Thyroid gland (tissue), 4 donors: ENCODE results near the gene FKBP7.

ENCODE experiments used
- CTCF ChIP-seq, 6 experiments: fragments of 200-600 bp in 3 of 6; fragments of 450-650 bp in 3 of 6; sonication (generic) in 3 of 6; IDR thresholded peaks; one replicate each; pipeline ENCODE4 v1.5.1; 2016 to 2019; ENCODE audit warnings: antibody characterized with exemption in 6 of 6, mild to moderate bottlenecking in 2 of 6, inconsistent platforms in 1 of 6, moderate library complexity in 1 of 6
- POLR2A ChIP-seq, 2 donors: fragments of 450-650 bp; IDR thresholded peaks; one replicate each; pipeline ENCODE4 v1.6.1; 2017; ENCODE audit warnings: antibody characterized with exemption in 2 of 2, mild to moderate bottlenecking in 2 of 2, moderate library complexity in 1 of 2

- TF ChIP-seq CTCF (IDR thresholded peaks at IDR 0.05) (no peak), POLR2A (IDR thresholded peaks at IDR 0.05) (no peak)
Measured at GRCh38 chr2:178415979-178416378, 62.4 kb downstream of the FKBP7 start.
